A549 (cell line): Measurements from ENCODE around the gene DACH1. TPM values are rescaled to one million over a fixed set of nuclear protein-coding genes. Genes with fewer than 3 reads are reported as not detected.

Experiments
- ATAC-seq, 2 experiments: fragments of 200-7000 bp in 1 of 2; fragments of >200 bp in 1 of 2; cut with Nextera tagmentation in 1 of 2; cut with Tn5 transposase in 1 of 2; 3 replicates each; pipeline versions ENCODE4 v1.8.0 to v1.9.1; 2018 to 2020; ENCODE audit warnings: mild to moderate bottlenecking in 1 of 2, moderate library complexity in 1 of 2
- CTCF ChIA-PET: fragments of 300-600 bp; sonication (Branson Sonifier 250); formaldehyde crosslinking; extraction: SDS; loops from one replicate; lab custom pipeline; 2021; ENCODE audit warnings: antibody characterized with exemption, inconsistent platforms; lab: Yijun Ruan, JAX
- POLR2A ChIA-PET: fragments of 350-600 bp; formaldehyde crosslinking; extraction: SDS; loops from one replicate; lab custom pipeline; 2021; ENCODE audit warnings: antibody characterized with exemption, inconsistent platforms; lab: Yijun Ruan, JAX
- DNase-seq, 2 experiments: peaks; one replicate each; pipeline versions ENCODE4 v3.0.0 to v3.0.0-alpha.2; 2011 to 2016; ENCODE audit warnings: low read depth in 1 of 2, low spot score in 1 of 2
- FAIRE-seq: peaks from 2 replicates; lab custom pipeline; 2011; peaks lifted over from hg19 to GRCh38; lab: Jason Lieb, UNC
- H3K27ac ChIP-seq, 2 experiments: fragments of >200 bp; sonication (Bioruptor Twin); formaldehyde crosslinking; 3 replicates each; pipeline ENCODE4 v1.5.1; 2016 to 2017
- H3K4me1 ChIP-seq: fragments of >200 bp; sonication (Bioruptor Twin); formaldehyde crosslinking; 3 replicates; pipeline ENCODE4 v1.6.1; 2016
- H3K4me2 ChIP-seq: fragments of >200 bp; sonication (Bioruptor Twin); formaldehyde crosslinking; 3 replicates; pipeline ENCODE4 v1.6.1; 2016
- H3K4me3 ChIP-seq: fragments of >200 bp; sonication (Bioruptor Twin); formaldehyde crosslinking; 3 replicates; pipeline ENCODE4 v1.5.1; 2016
- H3K9me3 ChIP-seq: fragments of >200 bp; sonication (Bioruptor Twin); formaldehyde crosslinking; 3 replicates; pipeline ENCODE4 v1.6.1; 2016
- HOXA7 ChIP-seq: fragments of 250-450 bp; sonication (Bioruptor Pico); IDR thresholded peaks from 2 replicates; pipeline ENCODE4 v1.5.0; 2020; ENCODE audit warnings: mild to moderate bottlenecking, moderate library complexity
- JUN ChIP-seq, 2 experiments: fragments of >200 bp; sonication (Bioruptor Twin); formaldehyde crosslinking; IDR thresholded peaks; 2 replicates in 1 of 2; 3 replicates in 1 of 2; pipeline ENCODE4 v1.6.1; 2016 to 2017
- JUNB ChIP-seq: fragments of >200 bp; sonication (Bioruptor Twin); formaldehyde crosslinking; IDR thresholded peaks from 2 replicates; pipeline ENCODE4 v1.6.1; 2016
- NR3C1 ChIP-seq: fragments of >200 bp; sonication (Bioruptor Twin); formaldehyde crosslinking; IDR thresholded peaks from 3 replicates; pipeline ENCODE4 v1.6.1; 2017
- RARB ChIP-seq: fragments of 250-450 bp; sonication (Bioruptor Pico); IDR thresholded peaks from 2 replicates; pipeline ENCODE4 v1.8.0; 2021; ENCODE audit warnings: mild to moderate bottlenecking, moderate library complexity
- RCOR1 ChIP-seq: fragments of 150-350 bp; IDR thresholded peaks from 2 replicates; pipeline ENCODE4 v1.6.1; 2014; ENCODE audit warnings: antibody characterized with exemption, low read length, low read depth
- SMC3 ChIP-seq: fragments of >200 bp; sonication (Bioruptor Twin); formaldehyde crosslinking; IDR thresholded peaks from 3 replicates; pipeline ENCODE4 v1.6.1; 2018; ENCODE audit warnings: inconsistent platforms
- ZC3H11A ChIP-seq: fragments of 450-650 bp; IDR thresholded peaks from 2 replicates; pipeline ENCODE4 v1.6.1; 2014; ENCODE audit warnings: antibody characterized with exemption, mild to moderate bottlenecking
- ZSCAN20 ChIP-seq: fragments of 250-450 bp; sonication (Bioruptor Pico); IDR thresholded peaks from 2 replicates; pipeline ENCODE4 v1.8.0; 2022; ENCODE audit warnings: mild to moderate bottlenecking, moderate library complexity
- WGBS: methylation state at CpG from one replicate; pipeline ENCODE4 v1.1.6; 2017; ENCODE audit errors: missing lambda C conversion rate; 5-methylcytosine and 5-hydroxymethylcytosine counted together
- polyA plus RNA-seq, 4 experiments: library from polyadenylated mRNA; depleted of rRNA in 3 of 4; stranded (reverse); fragments of >200 nt; fragmentation: RNase III in 1 of 4; extraction: RNeasy Plus Mini Kit Qiagen cat#74134 plus additional on column Dnase treatment in 1 of 4; gene quantifications; 2 replicates in 3 of 4; 3 replicates in 1 of 4; pipeline ENCODE4 v1.2.3, GENCODE V29; 2011 to 2017
- TF ChIP-seq, protein P1 (sequence below): IDR thresholded peaks from 2 replicates; pipeline ENCODE4 v1.6.1; 2012

DACH1 gene
- polyA plus RNA-seq, 2 of the 4 experiments (the other 2 are of a cell fraction), result not detected

DNA sequence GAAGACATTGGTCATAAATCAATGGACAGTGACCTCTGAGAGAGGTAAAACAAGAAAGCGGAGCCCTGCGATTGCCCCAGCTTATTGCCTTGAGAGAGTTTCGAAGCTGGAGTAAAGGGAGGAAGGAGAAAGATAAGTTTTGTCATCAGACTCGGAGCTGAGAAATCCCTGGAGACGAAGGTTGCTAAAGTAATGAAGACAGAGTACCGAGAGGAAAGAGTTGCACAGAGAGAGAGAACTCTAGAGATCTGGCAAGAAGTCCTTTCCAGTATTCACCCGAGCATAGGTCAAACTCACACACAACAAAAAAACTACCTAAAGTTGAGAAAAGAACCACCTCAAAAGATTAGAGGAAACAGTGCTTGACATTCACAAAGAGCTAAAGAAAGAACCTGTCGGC lies 472.0 kb downstream of the DACH1 start:
- WGBS, result 27% methylated on average over 8 of the region's 8 CpGs

DNA sequence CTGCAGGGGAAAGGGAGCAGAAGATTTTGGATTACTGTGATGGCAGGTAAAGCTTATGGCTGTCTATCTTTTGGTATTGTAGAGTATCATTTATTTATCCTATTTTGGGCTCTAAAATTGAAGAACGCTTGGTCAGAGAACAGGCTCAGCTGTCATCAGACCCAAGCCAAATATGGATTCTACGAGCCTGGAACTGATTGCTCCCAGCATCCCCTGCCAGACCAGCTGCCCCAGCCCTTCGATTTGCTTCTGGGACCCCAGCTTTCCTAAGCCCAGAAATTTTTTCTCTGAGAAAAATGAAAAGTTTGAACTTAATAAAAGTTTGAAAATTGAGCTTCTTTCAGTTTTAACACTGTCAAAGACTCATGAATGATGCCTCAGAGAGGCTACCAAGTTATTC lies 472.8 kb downstream of the DACH1 start:
- Histone ChIP-seq H3K4me1 (no peaks in the 10 kb centered on the region), H3K4me2 (no peak overlapping the region), H3K9me3 (no peaks in the 10 kb centered on the region), H3K4me3 (no peak overlapping the region), H3K27ac (no peak overlapping the region)
- WGBS, result 37% methylated on average over 3 of the region's 3 CpGs
- no peak for TF ChIP-seq HOXA7 (CRISPR knock-in tag)
- no peak for TF ChIP-seq RCOR1
- TF ChIP-seq ZC3H11A, result no peak
- TF ChIP-seq NR3C1, result no peak
- no peak for TF ChIP-seq SMC3
- no peak for TF ChIP-seq RARB (CRISPR knock-in tag)
- no peak for TF ChIP-seq JUN (IDR thresholded peaks at IDR 0.05)
- TF ChIP-seq, protein P1, sequence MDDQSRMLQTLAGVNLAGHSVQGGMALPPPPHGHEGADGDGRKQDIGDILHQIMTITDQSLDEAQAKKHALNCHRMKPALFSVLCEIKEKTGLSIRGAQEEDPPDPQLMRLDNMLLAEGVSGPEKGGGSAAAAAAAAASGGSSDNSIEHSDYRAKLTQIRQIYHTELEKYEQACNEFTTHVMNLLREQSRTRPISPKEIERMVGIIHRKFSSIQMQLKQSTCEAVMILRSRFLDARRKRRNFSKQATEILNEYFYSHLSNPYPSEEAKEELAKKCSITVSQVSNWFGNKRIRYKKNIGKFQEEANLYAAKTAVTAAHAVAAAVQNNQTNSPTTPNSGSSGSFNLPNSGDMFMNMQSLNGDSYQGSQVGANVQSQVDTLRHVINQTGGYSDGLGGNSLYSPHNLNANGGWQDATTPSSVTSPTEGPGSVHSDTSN, result no peak
- no peak for TF ChIP-seq JUNB
- POLR2A ChIA-PET, result no interaction called here
- DNase-seq, result no peak
- CTCF ChIA-PET, result no interaction called here
- no peak for ATAC-seq
- no peak for FAIRE-seq

More for the DNA sequence above, 472.0 kb downstream of the DACH1 start:
- Histone ChIP-seq H3K4me2 (no peak overlapping the region), H3K9me3 (no peaks in the 10 kb centered on the region), H3K27ac (no peak overlapping the region), H3K4me1 (no peaks in the 10 kb centered on the region), H3K4me3 (no peak overlapping the region)
- ChIA-PET CTCF (no interaction called here), POLR2A (no interaction called here)
- ATAC-seq, result no peak
- FAIRE-seq, result no peak
- no peak for DNase-seq
- no peak for TF ChIP-seq ZSCAN20
